Uterus (tissue), 4 donors: ENCODE measurements around the gene UBR4. TPM values are rescaled to one million over a fixed set of nuclear protein-coding genes. Genes with fewer than 3 reads are reported as not detected.

Experiments
- DNase-seq, 2 donors: peaks; one replicate each; pipeline ENCODE4 v3.0.0-alpha.2; 2019 to 2020
- H3K27ac ChIP-seq, 2 donors: fragments of 200-600 bp; sonication (generic); 1 replicate in 1 of 2; 2 replicates in 1 of 2; pipeline ENCODE4 v1.5.1; 2016 to 2018
- H3K27me3 ChIP-seq, 2 donors: fragments of 200-600 bp; sonication (generic); one replicate each; pipeline ENCODE4 v1.5.1; 2018 to 2019; ENCODE audit warnings: control low read depth in 1 of 2
- H3K36me3 ChIP-seq, 2 donors: fragments of 200-600 bp; sonication (generic); one replicate each; pipeline ENCODE4 v1.5.1; 2019; ENCODE audit warnings: control low read depth in 1 of 2
- H3K4me1 ChIP-seq, 2 donors: fragments of 200-600 bp; sonication (generic); one replicate each; pipeline ENCODE4 v1.5.1; 2018 to 2019; ENCODE audit warnings: control low read depth in 1 of 2
- H3K4me3 ChIP-seq, 2 donors: fragments of 200-600 bp; sonication (generic); 1 replicate in 1 of 2; 2 replicates in 1 of 2; pipeline ENCODE4 v1.5.1; 2018 to 2019; ENCODE audit warnings: mild to moderate bottlenecking in 1 of 2
- H3K9me3 ChIP-seq, 2 donors: fragments of 200-600 bp; sonication (generic); one replicate each; pipeline ENCODE4 v1.5.1; 2019; ENCODE audit warnings: control low read depth in 1 of 2
- POLR2A ChIP-seq, 2 donors: fragments of 450-650 bp; IDR thresholded peaks; one replicate each; pipeline ENCODE4 v1.6.1; 2016; ENCODE audit warnings: antibody characterized with exemption in 2 of 2, mild to moderate bottlenecking in 1 of 2, moderate library complexity in 1 of 2
- intact Hi-C: fragments of 100-400 bp; cut with DNase I; formaldehyde crosslinking; loops from one replicate; pipeline ENCODE4 v1.15.1; 2023; ENCODE audit warnings: low total_unique reads
- total RNA-seq, 4 donors: library from RNA; depleted of rRNA in 3 of 4; stranded (reverse); fragments of >200 nt in 3 of 4; gene quantifications; one replicate each; pipeline versions ENCODE4 v1.1.0 to v1.2.4, GENCODE V29; 2014 to 2023
- TF ChIP-seq, protein P1 (sequence below), 4 experiments: fragments of 200-600 bp in 2 of 4; fragments of 450-650 bp in 2 of 4; sonication (generic) in 2 of 4; IDR thresholded peaks; one replicate each; pipeline ENCODE4 v1.5.1; 2016 to 2019; ENCODE audit warnings: antibody characterized with exemption in 4 of 4, mild to moderate bottlenecking in 2 of 4, moderate library complexity in 1 of 4
- donor health status: DM: yes; HTN: yes; CAD: no.

The UBR4 gene
- total RNA-seq, 4 donors from 2014 or later = 50.0 to 161 (median 105) TPM

DNA sequence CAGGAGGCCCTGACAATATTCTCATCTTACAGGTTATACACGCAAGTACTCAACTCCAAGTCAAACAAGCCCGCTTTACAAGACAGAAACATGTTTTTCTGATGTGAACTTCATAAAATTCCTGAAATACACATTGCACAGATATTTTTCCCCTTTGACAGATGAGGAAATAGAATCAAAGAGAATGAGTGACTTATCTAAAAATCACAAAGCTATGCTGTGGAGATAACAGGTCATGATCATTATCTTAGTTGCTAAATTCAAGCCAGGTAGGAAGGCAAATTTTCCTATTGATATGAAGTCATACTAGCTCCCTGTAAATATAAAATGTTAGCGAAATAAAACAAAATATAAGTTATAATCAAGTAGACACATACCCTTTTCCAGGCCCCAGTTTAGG lies 18.3 kb downstream of the UBR4 start:
- Histone ChIP-seq H3K9me3 (no peaks in the 10 kb centered on the region), H3K4me1 (no peaks in the 10 kb centered on the region), H3K4me3 (no peak overlapping the region), H3K27ac (no peak overlapping the region), H3K36me3 (no peaks in the 10 kb centered on the region), H3K27me3 (no peaks in the 10 kb centered on the region)
- TF ChIP-seq, protein P1, sequence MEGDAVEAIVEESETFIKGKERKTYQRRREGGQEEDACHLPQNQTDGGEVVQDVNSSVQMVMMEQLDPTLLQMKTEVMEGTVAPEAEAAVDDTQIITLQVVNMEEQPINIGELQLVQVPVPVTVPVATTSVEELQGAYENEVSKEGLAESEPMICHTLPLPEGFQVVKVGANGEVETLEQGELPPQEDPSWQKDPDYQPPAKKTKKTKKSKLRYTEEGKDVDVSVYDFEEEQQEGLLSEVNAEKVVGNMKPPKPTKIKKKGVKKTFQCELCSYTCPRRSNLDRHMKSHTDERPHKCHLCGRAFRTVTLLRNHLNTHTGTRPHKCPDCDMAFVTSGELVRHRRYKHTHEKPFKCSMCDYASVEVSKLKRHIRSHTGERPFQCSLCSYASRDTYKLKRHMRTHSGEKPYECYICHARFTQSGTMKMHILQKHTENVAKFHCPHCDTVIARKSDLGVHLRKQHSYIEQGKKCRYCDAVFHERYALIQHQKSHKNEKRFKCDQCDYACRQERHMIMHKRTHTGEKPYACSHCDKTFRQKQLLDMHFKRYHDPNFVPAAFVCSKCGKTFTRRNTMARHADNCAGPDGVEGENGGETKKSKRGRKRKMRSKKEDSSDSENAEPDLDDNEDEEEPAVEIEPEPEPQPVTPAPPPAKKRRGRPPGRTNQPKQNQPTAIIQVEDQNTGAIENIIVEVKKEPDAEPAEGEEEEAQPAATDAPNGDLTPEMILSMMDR (IDR thresholded peaks at IDR 0.05) = no peak
- no peak for TF ChIP-seq POLR2A (IDR thresholded peaks at IDR 0.05)
- intact Hi-C loops = no loop called here
- DNase-seq = no peak

DNA sequence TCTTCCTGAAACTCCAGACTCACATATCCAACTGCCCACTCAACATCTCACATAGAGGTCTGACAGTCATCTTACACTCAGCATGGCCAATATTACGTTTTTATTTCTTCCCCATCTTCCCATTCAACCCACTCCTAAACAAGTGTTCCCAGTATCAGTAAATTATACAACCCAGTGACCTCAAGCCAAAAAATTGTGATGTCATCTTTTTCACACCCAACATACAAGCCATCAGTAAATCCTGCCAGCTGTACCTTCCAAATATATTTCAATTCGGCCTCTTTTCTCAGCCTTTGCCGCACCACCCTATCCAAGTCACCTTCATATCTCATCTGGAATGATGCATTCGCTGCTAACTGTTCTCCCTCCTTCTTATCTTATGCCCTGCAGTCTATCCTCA lies 19.6 kb downstream of the UBR4 start:
- no peak for TF ChIP-seq POLR2A (IDR thresholded peaks at IDR 0.05)
- TF ChIP-seq, protein P1 (IDR thresholded peaks at IDR 0.05) = no peak
- H3K9me3 ChIP-seq = no peaks in the 10 kb centered on the region
- H3K27me3 ChIP-seq = no peaks in the 10 kb centered on the region
- no peaks in the 10 kb centered on the region for H3K36me3 ChIP-seq
- no peak overlapping the region for H3K27ac ChIP-seq
- no peak overlapping the region for H3K4me3 ChIP-seq
- no peak for DNase-seq
- intact Hi-C loops = no loop called here
- no peaks in the 10 kb centered on the region for H3K4me1 ChIP-seq

DNA sequence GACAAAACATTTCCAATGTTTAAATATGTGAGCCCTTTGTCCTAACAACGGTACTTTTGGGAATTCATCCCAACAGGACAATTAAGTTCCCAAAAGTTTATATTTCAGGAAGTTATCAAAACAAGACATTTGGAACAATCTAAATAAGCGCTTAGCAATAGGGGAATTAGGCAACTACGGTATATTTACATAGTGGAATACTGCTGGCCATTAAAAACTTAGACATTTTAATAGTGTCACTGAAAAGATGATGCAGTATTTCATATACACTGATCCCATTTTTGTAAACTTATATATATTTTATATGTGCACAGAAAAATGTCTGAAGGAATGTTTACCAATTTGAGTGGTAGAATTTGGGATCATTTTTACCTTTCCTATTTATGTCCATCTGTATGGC lies 20.8 kb downstream of the UBR4 start:
- no peaks in the 10 kb centered on the region for H3K36me3 ChIP-seq
- no peaks in the 10 kb centered on the region for H3K9me3 ChIP-seq
- intact Hi-C loops = no loop called here
- H3K4me3 ChIP-seq = no peak overlapping the region
- DNase-seq = no peak
- H3K27ac ChIP-seq = no peak overlapping the region
- H3K27me3 ChIP-seq = no peaks in the 10 kb centered on the region
- TF ChIP-seq, protein P1 (IDR thresholded peaks at IDR 0.05) = no peak
- no peak for TF ChIP-seq POLR2A (IDR thresholded peaks at IDR 0.05)
- no peaks in the 10 kb centered on the region for H3K4me1 ChIP-seq

DNA sequence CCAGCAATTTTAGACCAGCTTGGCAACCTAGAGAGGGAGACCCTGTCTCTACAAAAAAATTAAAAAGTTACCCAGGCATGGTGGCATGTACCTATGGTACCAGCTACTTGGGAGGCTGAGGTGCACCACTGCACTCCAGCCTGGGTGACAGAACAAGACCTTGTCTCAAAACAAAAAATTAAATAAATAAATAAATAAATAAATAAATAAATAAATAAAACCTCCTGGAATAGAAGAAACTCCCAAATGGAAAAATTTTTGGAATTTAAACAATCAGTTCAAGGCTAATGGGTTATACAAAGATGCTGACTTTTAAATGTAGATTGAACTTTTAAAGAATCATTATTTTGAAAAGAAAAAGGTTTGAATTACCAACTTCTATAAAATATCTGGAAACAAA lies 22.2 kb downstream of the UBR4 start:
- Histone ChIP-seq H3K4me3 (no peak overlapping the region), H3K27me3 (no peaks in the 10 kb centered on the region), H3K27ac (no peak overlapping the region), H3K36me3 (no peaks in the 10 kb centered on the region), H3K9me3 (no peaks in the 10 kb centered on the region), H3K4me1 (no peaks in the 10 kb centered on the region)
- intact Hi-C loops = no loop called here
- TF ChIP-seq, protein P1 (IDR thresholded peaks at IDR 0.05) = no peak
- no peak for TF ChIP-seq POLR2A (IDR thresholded peaks at IDR 0.05)
- DNase-seq = no peak

DNA sequence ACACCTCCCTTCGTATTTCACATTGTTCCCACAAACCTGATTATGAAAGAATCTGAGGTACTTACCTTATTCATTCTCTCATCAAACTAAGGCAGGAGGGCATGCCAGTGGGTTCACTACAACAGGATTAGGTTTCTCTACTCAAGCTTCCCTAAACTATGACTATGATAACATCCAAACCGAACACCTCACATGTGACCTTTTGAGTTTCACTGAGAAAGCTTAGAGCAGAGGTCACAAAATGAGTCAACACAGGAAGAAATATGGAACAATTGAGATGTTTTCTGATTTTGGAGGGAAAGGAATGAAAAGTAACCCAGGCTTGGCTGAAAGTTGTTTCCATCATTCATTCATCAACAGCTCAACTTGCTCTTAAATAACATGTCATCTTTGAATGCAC lies 24.1 kb downstream of the UBR4 start:
- no peak for TF ChIP-seq POLR2A (IDR thresholded peaks at IDR 0.05)
- TF ChIP-seq, protein P1 (IDR thresholded peaks at IDR 0.05) = no peak
- no peak overlapping the region for H3K4me3 ChIP-seq
- H3K27ac ChIP-seq = no peak overlapping the region
- H3K4me1 ChIP-seq = no peaks in the 10 kb centered on the region
- intact Hi-C loops = no loop called here
- H3K9me3 ChIP-seq = no peaks in the 10 kb centered on the region
- H3K36me3 ChIP-seq = peaks cover 0 to 3% of the 10 kb centered on the region in 2 donors
- H3K27me3 ChIP-seq = no peaks in the 10 kb centered on the region
- DNase-seq = no peak
